NCI-H345 treated with DMSO at 0.1 percent for 48 hours (cell line): ENCODE data around the gene BCAS3.

Experiments used
- DNase-seq: peaks from one replicate; lab custom pipeline; 2025; ENCODE audit not compliant: unreplicated experiment; lab: John Stamatoyannopoulos, UW

Gene BCAS3

GRCh38 chr17:61118871-61119270, 441.2 kb downstream of the BCAS3 start:
- DNase-seq: no peak

- DNase-seq: no peak
Observed at GRCh38 chr17:61122326-61122913, 444.8 kb downstream of the BCAS3 start.

- no peak for DNase-seq
Observed at GRCh38 chr17:61124562-61124961, 446.9 kb downstream of the BCAS3 start.

- no peak for DNase-seq
Observed at GRCh38 chr17:61126473-61127249, 449.0 kb downstream of the BCAS3 start.

- DNase-seq: no peak
Observed at GRCh38 chr17:61127960-61128359, 450.3 kb downstream of the BCAS3 start.

GRCh38 chr17:61128661-61129115, 451.0 kb downstream of the BCAS3 start:
- no peak for DNase-seq

- no peak for DNase-seq
Observed at GRCh38 chr17:61129267-61130254, 451.9 kb downstream of the BCAS3 start.

GRCh38 chr17:61130330-61130729, 452.7 kb downstream of the BCAS3 start:
- no peak for DNase-seq

- no peak for DNase-seq
Observed at GRCh38 chr17:61131585-61131984, 453.9 kb downstream of the BCAS3 start.

- no peak for DNase-seq
Observed at GRCh38 chr17:61132524-61132923, 454.9 kb downstream of the BCAS3 start.

- DNase-seq: no peak
Observed at GRCh38 chr17:61133853-61134252, 456.2 kb downstream of the BCAS3 start.

- DNase-seq: no peak
Observed at GRCh38 chr17:61134551-61135235, 457.0 kb downstream of the BCAS3 start.

GRCh38 chr17:61135782-61136181, 458.1 kb downstream of the BCAS3 start:
- no peak for DNase-seq

- no peak for DNase-seq
Observed at GRCh38 chr17:61136296-61136695, 458.6 kb downstream of the BCAS3 start.

- DNase-seq: no peak
Observed at GRCh38 chr17:61139219-61139618, 461.6 kb downstream of the BCAS3 start.

GRCh38 chr17:61140081-61140786, 462.6 kb downstream of the BCAS3 start:
- no peak for DNase-seq

GRCh38 chr17:61143026-61143425, 465.4 kb downstream of the BCAS3 start:
- DNase-seq: no peak

- DNase-seq: no peak
Observed at GRCh38 chr17:61144137-61144536, 466.5 kb downstream of the BCAS3 start.

GRCh38 chr17:61144617-61145564, 467.2 kb downstream of the BCAS3 start:
- DNase-seq: no peak
